ENCODE data around the gene GPRC5C. TPM values are rescaled to one million over a fixed set of nuclear protein-coding genes. Genes with fewer than 3 reads are reported as not detected.

Gene GPRC5C
- total and polyA plus RNA-seq, 2 donors (not counting 3 experiments of a cell fraction or from before 2014, with no cell fraction given): not detected

- Histone ChIP-seq H3K4me2 (ENCODE audit: insufficient read depth, low read length) (no peak overlapping the region), H3K27me3 (ENCODE audit: control insufficient read depth in 2 of 2, insufficient read depth in 2 of 2, low read length in 2 of 2) (no peaks in the 10 kb centered on the region), H4K20me1 (replicated peaks; ENCODE audit: control insufficient read depth, extremely low read depth, insufficient read depth, low read length) (no peaks in the 10 kb centered on the region), H3K79me2 (ENCODE audit: control insufficient read depth, insufficient read depth, low read length) (no peaks in the 10 kb centered on the region), H3K27ac (ENCODE audit: insufficient read depth, low read depth, low read length) (no peak overlapping the region), H3K4me3 (replicated peaks in 1 of 3; ENCODE audit: insufficient read depth in 1 of 3, low read depth in 1 of 3, low read length in 3 of 3) (no peak overlapping the region), H2AFZ (ENCODE audit: low read depth, low read length) (no peak overlapping the region), H3K4me1 (ENCODE audit: control insufficient read depth, extremely low read depth, insufficient read depth, low read length) (no peaks in the 10 kb centered on the region), H3K9me3 (replicated peaks; ENCODE audit: control insufficient read depth, insufficient read depth, low read length) (no peaks in the 10 kb centered on the region), H3K36me3 (ENCODE audit: control insufficient read depth in 2 of 2, extremely low read depth in 1 of 2, insufficient read depth in 2 of 2, low read length in 2 of 2) (no peaks in the 10 kb centered on the region), H3K9me1 (replicated peaks; ENCODE audit: control insufficient read depth, extremely low read depth, insufficient read depth, low read length) (no peaks in the 10 kb centered on the region), H3K9ac (replicated peaks; ENCODE audit: extremely low read depth, insufficient read depth, low read length) (no peak overlapping the region)
- dilution Hi-C loops (cut with MboI; ENCODE audit: extremely low pct_ligation_motif_present, low sequenced_read_pairs) (no loop called here), intact Hi-C loops (cut with micrococcal nuclease) (no loop called here)
- ChIA-PET POLR2A (no interaction called here), CTCF (interaction anchor here (9.2 kb wide), 1 partner anchor 80 kb away, joined by 221 read pairs; no protein-coding TSS in a partner anchor)
- BruUV-seq (replicated peaks): no TSS peak
- FAIRE-seq: no peak
- DNase-seq (ENCODE audit: low read depth, low spot score): no peak
- TF ChIP-seq MYC (IDR thresholded peaks at IDR 0.05; ENCODE audit: low read depth, low read length) (no peak), POLR2A (IDR thresholded peaks at IDR 0.05; ENCODE audit: low read depth, low read length) (no peak), JUN (IDR thresholded peaks at IDR 0.05; ENCODE audit: borderline replicate concordance, insufficient read depth, insufficient read length, low read depth) (no peak), POLR2AphosphoS5 (IDR thresholded peaks at IDR 0.05; ENCODE audit: insufficient read depth, low read depth, low read length) (no peak), GATA2 (IDR thresholded peaks at IDR 0.05; ENCODE audit: insufficient read depth, insufficient read length, low read depth, low read length) (no peak), EZH2 (IDR thresholded peaks at IDR 0.05; ENCODE audit: borderline replicate concordance, low read depth, low read length, severe bottlenecking) (no peak), FOS (IDR thresholded peaks at IDR 0.05; ENCODE audit: borderline replicate concordance, insufficient read depth, low read length) (no peak)
- TF ChIP-seq, protein P1, sequence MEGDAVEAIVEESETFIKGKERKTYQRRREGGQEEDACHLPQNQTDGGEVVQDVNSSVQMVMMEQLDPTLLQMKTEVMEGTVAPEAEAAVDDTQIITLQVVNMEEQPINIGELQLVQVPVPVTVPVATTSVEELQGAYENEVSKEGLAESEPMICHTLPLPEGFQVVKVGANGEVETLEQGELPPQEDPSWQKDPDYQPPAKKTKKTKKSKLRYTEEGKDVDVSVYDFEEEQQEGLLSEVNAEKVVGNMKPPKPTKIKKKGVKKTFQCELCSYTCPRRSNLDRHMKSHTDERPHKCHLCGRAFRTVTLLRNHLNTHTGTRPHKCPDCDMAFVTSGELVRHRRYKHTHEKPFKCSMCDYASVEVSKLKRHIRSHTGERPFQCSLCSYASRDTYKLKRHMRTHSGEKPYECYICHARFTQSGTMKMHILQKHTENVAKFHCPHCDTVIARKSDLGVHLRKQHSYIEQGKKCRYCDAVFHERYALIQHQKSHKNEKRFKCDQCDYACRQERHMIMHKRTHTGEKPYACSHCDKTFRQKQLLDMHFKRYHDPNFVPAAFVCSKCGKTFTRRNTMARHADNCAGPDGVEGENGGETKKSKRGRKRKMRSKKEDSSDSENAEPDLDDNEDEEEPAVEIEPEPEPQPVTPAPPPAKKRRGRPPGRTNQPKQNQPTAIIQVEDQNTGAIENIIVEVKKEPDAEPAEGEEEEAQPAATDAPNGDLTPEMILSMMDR (IDR thresholded peaks at IDR 0.05; ENCODE audit: extremely low read depth in 1 of 2, insufficient read depth in 1 of 2, low read depth in 1 of 2, low read length in 2 of 2): no peak
- TF ChIP-seq, protein P2, sequence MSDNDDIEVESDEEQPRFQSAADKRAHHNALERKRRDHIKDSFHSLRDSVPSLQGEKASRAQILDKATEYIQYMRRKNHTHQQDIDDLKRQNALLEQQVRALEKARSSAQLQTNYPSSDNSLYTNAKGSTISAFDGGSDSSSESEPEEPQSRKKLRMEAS (IDR thresholded peaks at IDR 0.05; ENCODE audit: insufficient read depth, insufficient read length): no peak
Measured at GRCh38 chr17:74459622-74460021, 27.7 kb downstream of the GPRC5C start.
